Mammary epithelial cell (primary cell): Measurements from ENCODE around the gene NELFB.

Source experiments
- EZH2 ChIP-seq: IDR thresholded peaks from 2 replicates; pipeline ENCODE4 v1.6.1; 2012; ENCODE audit warnings: low read length, inconsistent platforms, borderline replicate concordance
- TF ChIP-seq, protein P1 (sequence below), 2 donors: IDR thresholded peaks in 1 of 2; conservative IDR thresholded peaks in 1 of 2; 2 replicates each; pipeline ENCODE4 v1.5.1; 2011 to 2012; ENCODE audit warnings: inconsistent platforms in 2 of 2, low read length in 2 of 2, mild to moderate bottlenecking in 2 of 2, control low read depth in 1 of 2, low read depth in 1 of 2; ENCODE audit not compliant: insufficient read depth in 1 of 2; ENCODE audit errors: extremely low read depth in 1 of 2

DNA sequence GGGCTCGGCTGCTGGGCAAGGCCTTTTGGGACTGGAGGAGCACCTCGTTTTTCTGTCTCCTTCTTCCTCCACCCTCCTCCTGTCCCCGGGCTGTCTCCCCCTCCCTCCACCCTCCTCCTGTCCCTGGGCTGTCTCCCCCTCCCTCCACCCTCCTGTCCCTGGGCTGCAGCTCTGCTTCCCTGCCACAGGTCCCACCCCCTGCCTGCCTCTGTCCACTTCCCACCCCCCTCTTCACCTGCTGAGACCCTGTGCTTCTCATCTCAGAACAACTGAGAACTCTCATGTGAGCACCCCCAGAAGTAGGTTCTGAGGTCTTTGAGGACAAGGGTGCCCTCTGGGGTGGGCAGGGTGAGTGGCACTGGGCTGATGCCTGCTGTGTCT is 16.6 kb downstream of the NELFB start:
- TF ChIP-seq, protein P1, sequence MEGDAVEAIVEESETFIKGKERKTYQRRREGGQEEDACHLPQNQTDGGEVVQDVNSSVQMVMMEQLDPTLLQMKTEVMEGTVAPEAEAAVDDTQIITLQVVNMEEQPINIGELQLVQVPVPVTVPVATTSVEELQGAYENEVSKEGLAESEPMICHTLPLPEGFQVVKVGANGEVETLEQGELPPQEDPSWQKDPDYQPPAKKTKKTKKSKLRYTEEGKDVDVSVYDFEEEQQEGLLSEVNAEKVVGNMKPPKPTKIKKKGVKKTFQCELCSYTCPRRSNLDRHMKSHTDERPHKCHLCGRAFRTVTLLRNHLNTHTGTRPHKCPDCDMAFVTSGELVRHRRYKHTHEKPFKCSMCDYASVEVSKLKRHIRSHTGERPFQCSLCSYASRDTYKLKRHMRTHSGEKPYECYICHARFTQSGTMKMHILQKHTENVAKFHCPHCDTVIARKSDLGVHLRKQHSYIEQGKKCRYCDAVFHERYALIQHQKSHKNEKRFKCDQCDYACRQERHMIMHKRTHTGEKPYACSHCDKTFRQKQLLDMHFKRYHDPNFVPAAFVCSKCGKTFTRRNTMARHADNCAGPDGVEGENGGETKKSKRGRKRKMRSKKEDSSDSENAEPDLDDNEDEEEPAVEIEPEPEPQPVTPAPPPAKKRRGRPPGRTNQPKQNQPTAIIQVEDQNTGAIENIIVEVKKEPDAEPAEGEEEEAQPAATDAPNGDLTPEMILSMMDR (conservative IDR thresholded peaks at IDR 0.05 in 1 of 2, IDR thresholded peaks at IDR 0.05 in 1 of 2; ENCODE audit: extremely low read depth in 1 of 2, insufficient read depth in 1 of 2, low read depth in 1 of 2, low read length in 2 of 2) = no peak
- no peak for TF ChIP-seq EZH2
